Stimulated activated CD8-positive, alpha-beta memory T cell treated with anti-CD3 and anti-CD28 coated beads, Interleukin-2, amount 100 ng/mL, for 1 hour (primary cell): Measurements from ENCODE around the gene MUS81.
"Not testable (repeated sequence)": the region's sequence is repeated elsewhere in the genome, so short reads cannot be mapped to it uniquely, and the experiment has no call there.

Source experiments
- DNase-seq, 2 donors: peaks; one replicate each; pipeline ENCODE4 v3.0.0-alpha.2; 2020; ENCODE audit warnings: low read depth in 2 of 2

MUS81 gene

DNA sequence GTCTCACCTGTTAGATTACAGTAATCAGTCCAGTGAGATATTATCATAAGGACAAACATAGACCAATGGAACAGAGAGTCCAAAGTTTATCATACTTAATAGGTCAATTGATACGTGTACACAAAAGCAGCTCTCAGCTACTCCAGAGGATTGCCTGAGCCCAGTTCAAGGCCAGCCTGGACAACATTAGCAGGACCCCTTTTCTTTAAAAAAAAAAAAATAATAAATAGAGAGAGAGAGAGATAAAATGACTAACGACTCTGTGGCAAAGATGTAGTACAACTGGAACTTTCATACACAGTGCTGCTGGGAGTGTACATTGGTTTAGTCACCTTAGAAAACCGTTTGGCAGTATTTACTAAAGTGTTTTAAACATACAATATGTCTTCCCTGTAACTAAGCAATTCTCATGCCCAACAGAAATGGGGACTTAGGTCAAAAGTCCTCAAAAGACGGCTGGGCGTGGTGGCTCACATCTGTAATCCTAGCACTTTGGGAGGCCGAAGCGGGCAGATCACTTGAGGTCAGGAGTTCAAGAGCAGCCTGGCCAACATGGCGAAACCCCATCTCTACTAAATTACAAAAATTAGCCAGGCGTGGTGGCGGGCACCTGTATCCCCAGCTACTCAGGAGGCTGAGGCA lies 15.9 kb upstream of the MUS81 start:
- no peak for DNase-seq

DNA sequence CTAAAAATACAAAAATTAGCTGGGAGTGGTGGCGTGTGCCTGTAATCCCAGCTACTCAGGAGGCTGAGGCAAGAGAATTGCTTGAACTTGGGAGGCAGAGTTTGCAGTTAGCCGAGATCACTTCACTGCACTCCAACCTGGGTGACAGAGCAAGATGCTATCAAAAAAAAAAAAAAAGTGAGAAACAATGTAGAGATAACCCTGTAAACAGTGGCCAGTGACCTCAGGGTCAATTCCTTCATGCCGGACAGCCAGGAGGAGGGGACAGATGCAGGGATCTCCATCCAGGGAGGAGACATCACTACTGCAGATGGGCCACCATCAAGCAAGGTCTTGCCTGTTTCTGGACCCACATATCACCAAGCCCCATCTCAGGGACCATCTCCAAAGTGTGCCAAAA lies 12.5 kb upstream of the MUS81 start:
- DNase-seq = no peak

DNA sequence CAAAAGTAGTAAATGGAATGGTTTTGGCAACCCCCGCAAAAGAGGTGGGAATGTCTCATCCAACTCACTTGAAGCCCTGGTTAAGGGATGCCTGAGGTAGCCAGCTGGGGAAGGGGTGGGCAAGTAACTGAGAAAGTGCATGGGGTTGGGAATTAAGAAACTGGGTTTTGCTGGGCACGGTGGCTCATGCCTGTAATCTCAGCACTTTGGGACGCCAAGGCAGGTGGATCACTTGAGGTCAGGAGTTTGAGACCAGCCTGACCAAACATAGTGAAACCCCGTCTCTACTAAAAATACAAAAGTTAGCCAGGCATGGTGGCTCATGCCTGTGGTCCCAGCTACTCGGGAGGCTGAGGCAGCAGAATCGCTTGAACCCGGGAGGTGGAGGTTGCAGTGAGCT lies 11.5 kb upstream of the MUS81 start:
- DNase-seq = not testable (repeated sequence)

DNA sequence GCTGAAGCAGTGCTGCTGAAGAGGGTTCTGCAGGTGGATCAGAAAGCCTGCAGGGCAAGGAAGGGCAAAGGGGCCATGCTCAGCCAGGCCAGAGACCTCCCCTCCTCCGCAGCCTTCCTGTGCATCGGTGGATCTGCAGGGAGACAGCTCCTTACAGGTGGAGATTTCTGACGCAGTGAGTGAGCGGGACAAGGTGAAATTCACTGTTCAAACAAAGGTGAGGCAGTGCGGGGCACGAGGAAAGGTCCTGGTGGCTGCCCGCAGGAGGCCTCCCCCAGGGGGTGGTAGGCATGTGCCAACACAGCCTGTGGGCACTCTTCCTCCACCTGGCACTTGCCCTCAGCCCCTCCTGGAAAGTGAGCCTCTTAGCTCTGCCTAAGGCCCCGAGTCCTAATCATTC lies 10.9 kb upstream of the MUS81 start:
- no peak for DNase-seq

DNA sequence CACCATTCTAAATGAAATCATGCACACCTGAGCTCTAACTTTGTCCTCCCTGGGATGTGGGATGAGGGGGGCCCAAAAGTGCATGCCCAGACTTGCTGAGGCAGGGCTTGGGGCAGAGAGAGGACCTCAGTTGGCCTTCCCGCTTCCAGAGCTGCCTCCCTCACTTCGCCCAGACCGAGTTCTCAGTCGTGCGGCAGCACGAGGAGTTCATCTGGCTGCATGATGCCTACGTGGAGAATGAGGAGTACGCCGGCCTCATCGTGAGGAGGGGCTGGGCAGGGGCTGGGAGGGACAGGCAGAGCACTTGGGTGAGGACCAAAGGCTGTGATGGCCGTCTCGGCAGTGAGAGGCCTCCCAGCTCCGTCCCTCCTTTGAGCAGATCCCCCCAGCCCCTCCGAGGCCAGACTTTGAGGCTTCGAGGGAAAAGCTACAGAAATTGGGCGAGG lies 10.4 kb upstream of the MUS81 start:
- DNase-seq = no peak

DNA sequence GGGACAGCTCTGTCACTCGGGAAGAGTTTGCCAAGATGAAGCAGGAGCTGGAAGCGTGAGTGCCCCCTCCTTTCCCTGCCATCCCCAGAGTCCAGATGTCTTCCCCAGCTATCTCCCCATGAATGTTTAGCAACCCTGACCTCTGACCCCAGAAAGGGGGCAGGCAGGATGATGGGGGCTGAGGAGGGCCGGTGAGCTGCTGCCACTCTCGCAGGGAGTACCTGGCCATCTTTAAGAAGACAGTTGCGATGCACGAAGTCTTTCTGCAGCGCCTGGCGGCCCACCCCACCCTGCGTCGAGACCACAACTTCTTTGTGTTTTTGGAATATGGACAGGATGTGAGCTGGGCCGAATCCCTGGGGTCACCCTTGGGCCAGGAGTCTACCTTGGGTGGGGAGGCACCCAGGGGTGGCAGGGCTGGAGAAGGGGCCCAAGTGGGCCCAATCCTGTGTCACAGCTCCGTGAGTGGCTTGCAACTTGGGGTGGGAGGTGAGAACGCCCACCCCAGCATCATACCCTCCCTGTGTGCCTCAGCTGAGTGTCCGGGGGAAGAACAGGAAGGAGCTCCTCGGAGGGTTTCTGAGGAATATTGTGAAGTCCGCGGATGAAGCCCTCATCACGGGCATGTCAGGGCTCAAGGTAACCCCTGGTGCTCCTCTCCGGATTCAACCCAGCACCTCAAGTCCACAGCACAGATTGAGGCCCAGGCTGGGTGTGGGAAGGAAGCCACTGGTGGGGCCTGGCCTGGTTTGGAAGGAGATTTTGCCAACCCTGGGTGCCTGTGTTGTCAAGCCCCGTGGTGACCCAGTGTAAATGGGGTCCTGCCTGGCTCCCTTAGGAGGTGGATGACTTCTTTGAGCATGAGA lies 9.8 kb upstream of the MUS81 start:
- DNase-seq = no peak

DNA sequence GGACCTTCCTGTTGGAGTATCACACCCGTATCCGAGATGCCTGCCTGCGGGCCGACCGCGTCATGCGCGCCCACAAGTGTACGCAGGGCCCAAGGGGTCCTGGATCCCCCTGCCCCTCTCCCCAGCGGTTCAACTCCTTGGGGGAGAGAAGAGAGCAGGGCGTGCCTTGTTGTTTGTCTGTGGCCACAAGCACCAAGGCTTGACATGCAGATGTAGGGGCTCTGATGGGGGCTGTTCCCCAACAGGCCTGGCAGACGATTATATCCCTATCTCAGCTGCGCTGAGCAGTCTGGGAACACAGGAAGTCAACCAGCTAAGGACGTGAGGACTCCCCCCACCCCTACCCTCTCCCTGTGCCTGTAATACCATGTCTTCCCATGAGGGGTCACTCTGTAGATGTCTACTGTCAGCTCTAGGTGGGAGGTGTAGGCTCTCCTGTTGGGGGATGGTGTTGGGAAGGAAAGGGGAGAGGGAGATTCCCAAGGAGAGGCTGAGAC lies 9.1 kb upstream of the MUS81 start:
- DNase-seq = no peak

DNA sequence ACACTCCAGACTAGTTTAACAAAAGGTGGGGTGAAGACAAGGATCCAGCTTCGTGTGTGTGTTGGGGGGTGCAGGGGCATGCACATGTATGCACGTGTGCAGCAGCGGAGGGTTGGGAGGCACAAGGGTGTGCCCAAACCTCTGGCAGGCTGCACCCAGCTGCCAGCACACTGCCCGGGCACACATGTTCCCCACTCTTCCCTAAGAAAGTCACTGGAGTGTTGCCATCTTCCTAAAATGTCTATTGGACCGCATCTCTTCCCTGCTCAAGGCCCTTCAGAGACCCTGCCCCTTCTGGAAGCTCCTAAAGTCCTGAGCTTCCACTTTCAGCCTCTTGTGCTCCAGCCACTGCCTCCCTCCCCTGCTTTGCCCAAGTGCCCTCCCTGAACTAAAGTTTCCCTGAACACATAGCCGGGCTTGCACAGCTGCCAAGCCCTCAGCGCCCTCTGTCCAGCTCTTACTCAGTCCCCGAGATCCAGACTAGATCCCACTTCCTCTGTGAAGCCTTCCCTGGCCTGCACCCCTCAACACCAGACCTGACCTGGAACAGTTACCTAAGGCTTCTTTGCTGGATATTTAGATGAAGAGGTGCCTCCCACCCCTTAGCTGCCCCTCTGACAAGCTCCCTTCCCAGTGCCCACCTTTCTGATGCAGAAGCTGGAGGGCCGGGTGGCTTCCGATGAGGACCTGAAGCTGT lies 8.3 kb upstream of the MUS81 start:
- no peak for DNase-seq

DNA sequence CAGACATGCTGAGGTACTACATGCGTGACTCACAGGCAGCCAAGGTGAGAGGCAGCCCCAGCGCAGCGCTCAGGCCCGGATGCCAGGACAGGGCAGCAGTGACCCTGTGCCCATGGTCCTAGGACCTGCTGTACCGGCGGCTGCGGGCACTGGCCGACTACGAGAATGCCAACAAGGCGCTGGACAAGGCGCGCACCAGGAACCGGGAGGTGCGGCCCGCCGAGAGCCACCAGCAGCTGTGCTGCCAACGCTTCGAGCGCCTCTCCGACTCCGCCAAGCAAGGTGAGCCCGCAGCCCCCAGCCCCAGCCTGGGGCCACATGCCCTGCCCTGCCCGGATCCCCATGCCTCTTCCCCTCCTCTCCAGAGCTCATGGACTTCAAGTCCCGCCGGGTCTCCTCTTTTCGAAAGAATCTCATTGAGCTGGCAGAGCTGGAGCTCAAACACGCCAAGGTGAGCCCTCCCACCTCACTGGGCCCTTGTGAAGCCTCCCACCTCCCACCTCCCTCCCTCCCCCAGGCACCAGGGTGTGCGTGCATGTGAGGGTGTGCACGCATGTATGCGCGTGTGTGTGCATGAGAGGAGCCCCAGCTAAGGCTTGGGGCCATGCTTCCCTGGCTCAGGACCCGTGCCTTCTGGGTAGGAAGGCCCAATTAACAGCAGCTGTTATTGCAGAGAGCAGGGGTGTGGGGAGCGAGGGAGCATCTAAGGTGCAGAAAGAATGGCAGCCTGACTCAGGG lies 7.6 kb upstream of the MUS81 start:
- no peak for DNase-seq

DNA sequence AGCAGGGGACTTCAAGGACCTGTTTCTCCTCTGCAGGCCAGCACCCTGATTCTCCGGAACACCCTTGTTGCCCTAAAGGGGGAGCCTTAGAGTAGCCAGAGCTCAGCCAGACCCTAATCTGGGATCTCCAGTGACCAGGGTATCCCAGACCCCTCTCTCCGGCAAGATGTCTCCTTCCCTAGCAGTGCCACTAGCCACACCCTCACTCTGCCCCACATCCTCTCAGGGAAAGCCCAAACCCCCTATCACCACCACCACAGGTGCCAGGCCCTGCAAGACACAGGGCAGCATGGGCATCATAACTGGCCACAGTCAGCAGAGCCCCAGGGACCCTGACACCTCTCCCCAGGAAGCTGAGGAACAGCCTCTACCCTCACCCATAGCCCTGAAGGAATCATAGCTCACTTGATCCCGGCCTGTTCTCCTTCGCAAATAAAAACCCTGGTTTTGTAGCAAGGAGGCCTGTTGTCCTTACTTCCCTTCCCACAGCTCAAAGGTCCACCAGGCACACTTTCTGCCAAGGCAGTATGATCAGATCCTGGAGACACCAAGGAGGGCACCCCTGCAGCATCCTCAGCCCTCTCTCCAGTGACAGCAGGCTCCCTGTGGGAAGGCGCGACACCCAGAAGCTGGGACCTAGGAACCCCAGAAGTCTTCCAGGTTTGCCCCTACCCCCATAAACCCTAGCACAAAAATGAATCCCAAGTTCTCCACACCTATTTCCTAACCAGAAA lies 6.8 kb upstream of the MUS81 start:
- DNase-seq = no peak

DNA sequence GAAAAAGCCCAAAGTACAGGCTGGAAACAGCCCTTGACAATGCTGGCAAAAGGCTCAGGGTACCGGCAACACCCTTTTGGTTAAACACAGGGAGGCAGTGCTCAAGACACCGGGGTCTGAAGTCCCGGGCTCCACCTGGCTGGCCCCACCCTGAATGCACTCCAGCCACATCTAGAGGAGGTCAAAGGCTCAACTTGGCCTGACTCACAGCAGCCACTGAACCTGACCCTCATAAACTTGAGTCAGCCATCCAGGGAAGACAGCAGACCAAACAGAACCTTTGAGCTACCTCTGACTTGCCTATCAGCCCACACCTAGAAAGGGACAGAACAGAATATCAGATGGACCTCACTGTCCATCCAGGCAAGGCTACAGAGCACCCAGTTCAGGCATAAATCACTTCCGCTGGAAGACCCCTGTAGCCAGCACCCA lies 6.1 kb upstream of the MUS81 start:
- no peak for DNase-seq

DNA sequence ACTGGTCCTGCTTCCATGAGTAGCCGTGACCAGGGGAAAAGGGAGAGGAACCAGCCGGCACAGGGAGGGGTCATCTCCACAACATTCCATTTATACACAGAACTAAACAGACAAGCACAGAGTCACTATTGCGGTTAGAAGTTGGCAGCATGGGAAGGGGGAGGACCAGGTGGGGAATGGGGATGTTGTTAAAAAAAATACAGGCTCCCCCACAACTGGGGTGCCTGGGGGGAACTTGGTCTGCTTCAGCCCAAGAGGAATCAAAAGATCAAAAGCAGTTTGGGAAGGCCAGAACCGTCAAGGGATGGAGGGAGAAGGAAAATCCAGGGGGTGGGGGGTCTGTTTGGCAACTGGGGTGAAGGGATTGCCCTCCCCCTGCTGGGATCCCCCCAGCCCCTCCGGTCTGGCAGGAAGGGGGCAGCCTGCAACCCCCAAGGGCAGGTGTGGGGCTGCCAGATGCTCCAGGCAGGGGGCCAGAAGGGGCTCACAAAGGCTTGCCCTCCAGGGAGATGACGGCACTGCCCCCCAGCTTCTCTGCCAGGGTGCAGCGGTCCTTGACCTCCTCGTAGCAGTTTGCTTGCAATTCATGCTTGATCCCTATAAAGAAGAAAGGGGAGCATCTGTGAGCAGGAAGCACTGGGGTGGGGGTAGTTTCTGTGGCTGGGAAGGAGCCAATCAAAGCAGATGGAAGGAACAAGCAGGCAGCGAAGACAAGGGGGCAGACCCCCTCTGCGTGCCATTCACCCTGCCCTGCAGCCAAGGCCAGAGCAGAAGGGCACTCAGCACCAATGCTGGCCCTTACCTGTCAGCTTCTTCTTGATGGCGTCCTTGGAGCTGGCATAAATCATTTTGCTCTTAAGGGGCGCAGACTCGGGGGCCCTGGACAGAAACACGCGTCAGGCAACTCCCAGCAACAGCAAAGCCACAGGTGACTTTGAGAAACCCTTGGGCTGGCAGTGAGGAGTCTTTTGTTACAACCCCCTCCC lies 5.1 kb upstream of the MUS81 start:
- no peak for DNase-seq

DNA sequence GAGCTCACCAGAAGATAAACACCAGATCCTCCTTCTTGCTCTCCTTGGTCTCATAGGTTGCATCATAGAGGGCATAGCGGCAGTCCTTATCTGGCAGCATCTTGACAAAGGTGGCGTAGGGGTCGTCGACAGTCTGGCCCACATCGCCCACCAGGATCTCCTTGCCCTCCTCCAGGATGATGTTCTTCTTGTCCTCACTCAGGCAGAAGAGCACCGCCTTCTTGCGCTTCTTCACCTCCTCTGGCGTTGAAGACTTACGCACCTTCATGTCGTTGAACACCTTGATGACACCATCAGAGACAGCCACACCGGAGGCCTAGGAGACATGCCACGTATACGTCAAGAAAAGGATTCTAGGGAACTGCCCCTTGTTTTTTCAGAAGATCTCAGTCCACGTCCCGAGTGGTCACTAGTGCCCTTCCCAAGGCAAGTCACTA lies 4.3 kb upstream of the MUS81 start:
- DNase-seq = no peak

DNA sequence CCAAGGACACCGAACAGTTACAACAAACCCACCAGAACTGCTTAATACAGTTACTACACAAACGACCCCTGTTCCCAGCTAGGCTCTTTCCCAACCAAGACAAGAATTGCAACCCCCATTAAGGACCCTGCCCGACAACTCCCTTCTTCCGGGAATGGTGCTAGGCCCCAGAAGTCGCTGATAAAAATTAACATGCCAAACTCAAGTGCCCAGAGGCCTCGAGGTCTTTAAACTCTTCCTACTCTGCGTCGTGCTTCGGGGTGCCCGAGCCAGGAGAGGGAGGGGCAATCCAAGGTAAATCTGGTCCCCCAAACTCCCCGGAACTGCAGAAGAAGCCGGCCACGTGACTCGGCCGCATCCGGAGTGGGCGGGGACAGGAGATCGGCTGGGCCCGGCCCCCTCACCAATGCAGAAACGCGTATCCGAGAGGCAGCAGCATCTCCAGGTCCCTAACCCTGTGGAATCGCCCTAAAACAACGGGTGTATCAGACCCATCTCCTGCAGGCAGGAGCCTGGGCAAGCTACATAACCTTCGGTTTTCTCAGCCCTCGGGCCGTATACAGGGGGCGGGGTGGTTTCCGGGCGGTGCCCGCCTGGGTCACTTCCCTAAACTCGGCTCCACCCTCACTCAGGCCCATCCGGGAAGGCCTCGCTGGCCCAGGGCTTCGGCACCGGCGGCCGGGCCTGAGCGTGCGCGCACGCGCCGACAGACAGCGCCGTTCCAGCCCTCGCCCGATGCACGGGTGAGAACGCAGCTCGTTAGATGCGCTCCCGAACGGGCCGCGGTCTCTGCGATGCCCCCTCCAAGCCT lies 3.3 kb upstream of the MUS81 start:
- DNase-seq = peak; percentile 67 to 73

DNA sequence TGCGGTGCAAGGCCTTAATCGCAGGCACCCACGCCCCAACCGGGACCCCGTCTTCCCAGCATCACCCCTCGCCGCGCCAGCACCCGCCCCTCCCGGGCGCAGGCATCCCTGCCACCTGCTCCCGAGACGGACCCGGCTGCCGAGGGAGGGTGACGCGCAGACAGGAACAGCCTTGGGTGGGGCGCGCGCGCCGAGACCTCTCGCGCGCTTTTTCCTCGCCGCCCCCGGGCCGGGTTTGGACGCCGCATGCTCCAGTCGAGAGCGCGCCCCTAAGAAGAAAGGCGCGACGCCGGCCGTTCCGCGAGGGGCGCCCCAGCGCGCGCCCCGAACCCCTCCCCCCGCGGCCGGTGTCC lies 2.8 kb upstream of the MUS81 start:
- DNase-seq = peak; percentile 33 to 39

DNA sequence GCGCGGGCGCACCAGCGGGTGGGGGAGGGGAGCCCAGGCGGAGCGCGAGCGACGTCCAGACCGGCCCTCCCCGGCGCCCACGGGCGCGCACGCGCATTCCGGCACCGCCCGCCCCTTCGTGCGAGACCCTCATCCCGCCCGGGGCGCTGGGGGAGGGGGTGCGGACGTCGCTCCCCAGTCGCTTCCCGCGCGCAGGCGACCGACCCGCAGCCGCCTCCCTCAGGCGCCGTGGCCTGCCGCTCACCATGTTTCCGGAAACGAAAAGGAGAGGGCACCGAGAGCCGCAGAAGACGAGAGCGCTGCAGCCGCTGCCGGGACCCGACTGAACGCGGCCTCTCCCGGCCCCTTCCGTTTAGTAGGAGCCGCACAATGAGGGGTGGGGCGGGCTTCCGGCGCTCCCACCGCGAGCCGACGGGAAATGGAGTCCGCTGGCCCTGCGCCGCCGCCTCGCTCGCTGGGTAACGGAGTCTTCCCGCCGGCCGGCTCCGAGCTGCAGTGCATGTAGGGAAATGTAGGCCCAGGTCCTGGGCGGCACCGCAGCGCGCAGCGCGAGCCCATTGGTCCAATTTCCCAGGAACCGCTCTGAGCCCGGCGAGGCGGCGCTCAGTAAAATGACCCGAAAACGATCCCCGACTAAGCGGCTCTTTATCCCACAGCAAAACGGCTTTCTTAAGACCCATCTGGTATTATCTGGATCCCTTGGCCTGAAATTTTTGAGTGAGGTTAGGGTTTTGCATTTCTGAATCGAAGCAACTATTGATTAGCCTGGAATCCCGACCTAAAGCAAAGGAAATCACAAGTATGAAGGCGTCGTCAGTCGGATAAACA lies 2.2 kb upstream of the MUS81 start, which contains the start of gene CFL1:
Gene CFL1 (minus strand): TSS at position 328 of the 828 bp plus-strand sequence. CDS start 81 bp downstream, at position 247.
- DNase-seq = peak; percentile 91 to 94

DNA sequence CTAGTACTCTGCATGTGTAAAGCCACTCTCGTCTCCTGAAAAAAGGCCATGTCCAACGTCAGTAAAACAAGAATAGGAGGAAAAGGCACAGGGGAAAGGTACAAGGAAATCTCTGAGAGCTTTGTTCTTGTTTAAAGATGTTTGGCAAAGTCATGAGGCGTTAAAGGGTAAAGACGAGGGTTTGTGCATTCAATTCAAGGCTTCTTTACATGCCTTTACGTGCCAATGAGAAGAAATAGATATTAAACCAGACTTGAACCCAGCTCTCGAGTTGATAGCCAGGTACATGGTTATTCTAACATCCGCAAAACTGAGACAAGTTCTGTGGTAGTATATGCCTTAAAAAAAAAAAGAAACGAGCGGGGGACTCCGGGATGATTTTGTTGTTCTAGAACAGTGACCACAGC lies 1.5 kb upstream of the MUS81 start:
- no peak for DNase-seq
